ENCODE measurements around the gene MYO16.

GRCh38 chr13:108741930-108742329 lies 112.5 kb downstream of the MYO16 start:
- TF ChIP-seq POLR2A (IDR thresholded peaks at IDR 0.05) (no peak), EP300 (IDR thresholded peaks at IDR 0.05) (no peak)
- TF ChIP-seq, protein P1, sequence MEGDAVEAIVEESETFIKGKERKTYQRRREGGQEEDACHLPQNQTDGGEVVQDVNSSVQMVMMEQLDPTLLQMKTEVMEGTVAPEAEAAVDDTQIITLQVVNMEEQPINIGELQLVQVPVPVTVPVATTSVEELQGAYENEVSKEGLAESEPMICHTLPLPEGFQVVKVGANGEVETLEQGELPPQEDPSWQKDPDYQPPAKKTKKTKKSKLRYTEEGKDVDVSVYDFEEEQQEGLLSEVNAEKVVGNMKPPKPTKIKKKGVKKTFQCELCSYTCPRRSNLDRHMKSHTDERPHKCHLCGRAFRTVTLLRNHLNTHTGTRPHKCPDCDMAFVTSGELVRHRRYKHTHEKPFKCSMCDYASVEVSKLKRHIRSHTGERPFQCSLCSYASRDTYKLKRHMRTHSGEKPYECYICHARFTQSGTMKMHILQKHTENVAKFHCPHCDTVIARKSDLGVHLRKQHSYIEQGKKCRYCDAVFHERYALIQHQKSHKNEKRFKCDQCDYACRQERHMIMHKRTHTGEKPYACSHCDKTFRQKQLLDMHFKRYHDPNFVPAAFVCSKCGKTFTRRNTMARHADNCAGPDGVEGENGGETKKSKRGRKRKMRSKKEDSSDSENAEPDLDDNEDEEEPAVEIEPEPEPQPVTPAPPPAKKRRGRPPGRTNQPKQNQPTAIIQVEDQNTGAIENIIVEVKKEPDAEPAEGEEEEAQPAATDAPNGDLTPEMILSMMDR (IDR thresholded peaks at IDR 0.05), result no peak

Data from ovary (tissue), 3 donors.